Measurements from ENCODE around the gene PTH2. TPM values are rescaled to one million over a fixed set of nuclear protein-coding genes. Genes with fewer than 3 reads are reported as not detected.
A peak's percentile ranks its signal among the peaks of the same experiment; 100 is the strongest.

The PTH2 gene
- polyA plus RNA-seq, 3 donors = not detected

DNA sequence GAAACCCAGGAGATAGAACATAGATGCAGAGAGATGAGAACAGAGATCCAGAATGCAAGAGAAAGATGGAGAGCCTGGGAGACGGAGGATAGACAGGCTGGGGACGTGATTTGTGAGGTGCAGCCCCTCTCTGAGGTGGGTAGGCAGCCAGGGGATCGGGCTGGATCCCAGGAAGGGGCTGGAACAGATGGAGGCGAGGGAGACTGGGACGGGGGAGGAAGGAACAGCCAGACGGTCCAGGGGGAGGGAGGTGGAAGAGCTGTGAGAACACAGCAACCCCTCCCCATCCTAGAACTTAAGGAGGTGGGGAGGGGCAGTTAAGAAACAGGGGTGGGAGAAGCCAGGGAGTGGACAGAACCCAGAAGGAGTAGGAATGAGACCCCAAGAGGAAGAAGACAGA is 15.0 kb upstream of the PTH2 start:
- Histone ChIP-seq H3K9ac (ENCODE audit: insufficient read depth, low read length, poor library complexity, severe bottlenecking) (no peak overlapping the region), H2AFZ (ENCODE audit: insufficient read depth, low read depth, low read length, poor library complexity, severe bottlenecking) (no peak overlapping the region), H3K27ac (ENCODE audit: low read depth in 1 of 2, low read length in 2 of 2) (no peak overlapping the region), H3K4me2 (replicated peaks; ENCODE audit: extremely low read depth, low read length, poor library complexity, severe bottlenecking) (no peak overlapping the region), H3K36me3 (replicated peaks in 1 of 2; ENCODE audit: control insufficient read depth in 1 of 2, insufficient read depth in 2 of 2, low read length in 2 of 2) (no peaks in the 10 kb centered on the region), H3K9me3 (replicated peaks in 1 of 2; ENCODE audit: control insufficient read depth in 1 of 2, insufficient read depth in 1 of 2, low read length in 2 of 2) (peaks cover 0 to 38% of the 10 kb centered on the region in 2 donors), H3K79me2 (ENCODE audit: insufficient read depth, low read length) (no peaks in the 10 kb centered on the region), H3K4me3 (replicated peaks in 1 of 3; ENCODE audit: low read depth in 2 of 3, low read length in 3 of 3) (no peak overlapping the region), H4K20me1 (ENCODE audit: insufficient read depth, low read length) (no peaks in the 10 kb centered on the region), H3K27me3 (ENCODE audit: control insufficient read depth in 2 of 2, insufficient read depth in 2 of 2, low read length in 2 of 2) (peaks cover 72 to 92% of the 10 kb centered on the region in 2 donors), H3K4me1 (ENCODE audit: control insufficient read depth in 1 of 2, insufficient read depth in 2 of 2, low read length in 2 of 2) (peaks cover 22 to 24% of the 10 kb centered on the region in 2 donors)
- no peak for TF ChIP-seq CTCF (IDR thresholded peaks at IDR 0.05)
- H3K27me3 Mint-ChIP-seq (ENCODE audit: low read depth in 3 of 3) = peaks cover 90 to 96% (median 93%) of the 10 kb centered on the region in 3 donors
- peaks cover 32% of the 10 kb centered on the region for H3K4me1 Mint-ChIP-seq
- peaks cover 10 to 19% of the 10 kb centered on the region in 2 donors for H3K36me3 Mint-ChIP-seq
- H3K9me3 Mint-ChIP-seq = peaks cover 0 to 47% (median 31%) of the 10 kb centered on the region in 7 donors
- no peak overlapping the region for H3K27ac Mint-ChIP-seq
- no peak for DNase-seq
- WGBS (ENCODE audit: insufficient coverage) = 8% methylated on average over 2 of the region's 6 CpGs
- intact Hi-C loops (cut with micrococcal nuclease) = loop anchor here in 1 of 2 donors (10.0 kb wide), 1 partner anchor 173 kb away; no protein-coding TSS in a partner anchor
- H3K4me3 Mint-ChIP-seq = peak overlapping the region in 1 of 2 donors; percentile 59

- H3K79me2 ChIP-seq (ENCODE audit: insufficient read depth, low read length) = no peaks in the 10 kb centered on the region
- Mint-ChIP-seq H3K27ac (peak overlapping the region in 1 of 7 donors; percentile 56), H3K27me3 (ENCODE audit: low read depth in 3 of 3) (peaks cover 98 to 99% (median 98%) of the 10 kb centered on the region in 3 donors), H3K9me3 (peaks cover 0 to 50% (median 32%) of the 10 kb centered on the region in 7 donors), H3K36me3 (peaks cover 10 to 21% of the 10 kb centered on the region in 2 donors), H3K4me1 (peaks cover 30% of the 10 kb centered on the region), H3K4me3 (peak overlapping the region in 1 of 2 donors; percentile 40)
- no peak for TF ChIP-seq CTCF (IDR thresholded peaks at IDR 0.05)
- no peak overlapping the region for H3K4me3 ChIP-seq (replicated peaks in 1 of 3; ENCODE audit: low read depth in 2 of 3, low read length in 3 of 3)
- intact Hi-C loops (cut with micrococcal nuclease) = loop anchor here in 1 of 2 donors (10.0 kb wide), 1 partner anchor 172 kb away; no protein-coding TSS in a partner anchor
- peaks cover 12 to 15% of the 10 kb centered on the region in 2 donors for H3K4me1 ChIP-seq (ENCODE audit: control insufficient read depth in 1 of 2, insufficient read depth in 2 of 2, low read length in 2 of 2)
- WGBS (ENCODE audit: insufficient coverage) = 32% methylated on average over 7 of the region's 8 CpGs
- no peaks in the 10 kb centered on the region for H4K20me1 ChIP-seq (ENCODE audit: insufficient read depth, low read length)
- H3K9me3 ChIP-seq (replicated peaks in 1 of 2; ENCODE audit: control insufficient read depth in 1 of 2, insufficient read depth in 1 of 2, low read length in 2 of 2) = peaks cover 2 to 44% of the 10 kb centered on the region in 2 donors
- no peaks in the 10 kb centered on the region for H3K36me3 ChIP-seq (replicated peaks in 1 of 2; ENCODE audit: control insufficient read depth in 1 of 2, insufficient read depth in 2 of 2, low read length in 2 of 2)
- no peak overlapping the region for H3K4me2 ChIP-seq (replicated peaks; ENCODE audit: extremely low read depth, low read length, poor library complexity, severe bottlenecking)
- H3K9ac ChIP-seq (ENCODE audit: insufficient read depth, low read length, poor library complexity, severe bottlenecking) = no peak overlapping the region
- no peak overlapping the region for H2AFZ ChIP-seq (ENCODE audit: insufficient read depth, low read depth, low read length, poor library complexity, severe bottlenecking)
- peaks cover 80 to 98% of the 10 kb centered on the region in 2 donors for H3K27me3 ChIP-seq (ENCODE audit: control insufficient read depth in 2 of 2, insufficient read depth in 2 of 2, low read length in 2 of 2)
- DNase-seq = no peak
- H3K27ac ChIP-seq (ENCODE audit: low read depth in 1 of 2, low read length in 2 of 2) = no peak overlapping the region
Observed at GRCh38 chr19:49437231-49437630, 14.0 kb upstream of the PTH2 start.
